Measurements from ENCODE around the gene CIC.
A peak's percentile ranks its signal among the peaks of the same experiment; 100 is the strongest.

Gene CIC

GRCh38 chr19:42268704-42269477 is at the start of gene CIC:
CIC (plus strand) TSS chr19:42269252; CDS start chr19:42271784, 2,532 bp downstream.
- DNase-seq: peak; percentile 95 to 99 (median 98)

DNA sequence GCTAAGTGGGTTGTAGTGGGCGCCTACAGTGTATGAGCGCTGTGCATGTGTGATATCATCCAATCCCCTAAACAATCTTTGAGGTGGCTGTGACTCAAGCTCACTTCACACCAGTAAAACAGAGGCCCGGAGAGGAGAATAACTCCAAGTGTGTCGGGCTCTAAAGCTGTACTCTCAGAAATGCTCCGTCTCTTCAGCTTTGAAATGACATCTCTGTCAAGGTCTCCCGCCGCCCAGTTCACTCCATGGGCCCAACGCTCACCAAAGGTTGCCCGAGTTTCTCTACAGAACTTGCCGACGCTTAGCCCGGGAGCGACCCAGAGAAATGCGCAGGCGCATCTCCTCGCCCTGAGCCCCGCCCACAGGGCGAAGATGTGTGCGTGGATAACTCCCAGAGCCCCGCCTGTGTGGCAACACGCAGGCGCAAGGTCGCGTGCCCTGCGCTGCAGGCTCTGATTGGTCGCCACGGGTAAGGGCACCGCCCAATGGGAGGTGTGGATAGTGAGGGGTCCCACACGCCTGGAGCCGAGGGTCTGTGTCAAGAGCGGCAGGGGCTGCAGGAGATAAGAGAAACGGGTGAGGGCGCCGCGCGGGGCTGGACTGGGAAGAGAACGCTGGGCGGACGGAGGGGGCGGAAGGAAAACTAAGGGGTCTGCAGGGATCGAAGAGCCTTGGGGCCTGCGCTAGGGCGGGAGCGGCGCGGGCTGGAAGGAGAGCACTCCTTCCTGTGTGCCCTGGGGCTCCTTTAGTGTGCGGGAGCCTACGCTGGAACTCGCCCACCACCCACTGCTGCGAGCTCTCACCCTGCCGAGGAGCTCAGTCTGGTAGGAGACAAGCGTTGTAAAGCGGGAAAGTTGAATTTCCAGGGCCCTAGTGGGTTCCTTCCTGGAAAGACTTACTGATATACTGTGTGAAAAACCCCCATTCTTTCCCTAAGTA is 49.0 kb upstream of the CIC start, which contains the start of gene ZNF526:
Gene ZNF526, plus strand, starts transcription at position 501 of the 939 bp plus-strand sequence. CDS start 4,092 bp downstream, outside the sequence.
- DNase-seq: peak; percentile 81 to 96 (median 88)

DNA sequence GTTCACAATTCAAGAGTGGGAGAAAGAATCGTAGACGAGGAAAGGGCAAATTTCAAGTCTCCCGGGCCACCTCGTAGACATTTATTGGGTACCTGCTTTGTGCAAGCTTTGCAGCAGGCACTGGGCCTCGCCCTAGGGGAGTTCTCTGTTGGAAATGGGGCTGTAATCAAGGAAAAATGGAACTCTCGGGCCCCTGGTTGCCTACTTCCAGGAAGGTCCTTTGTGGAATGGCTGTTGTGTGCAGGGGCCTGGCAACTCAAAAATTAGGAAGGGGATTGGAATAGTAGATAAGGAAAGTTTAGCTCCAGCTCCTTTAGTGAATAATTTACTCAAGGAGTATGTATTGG is 48.3 kb upstream of the CIC start:
- DNase-seq: no peak

DNA sequence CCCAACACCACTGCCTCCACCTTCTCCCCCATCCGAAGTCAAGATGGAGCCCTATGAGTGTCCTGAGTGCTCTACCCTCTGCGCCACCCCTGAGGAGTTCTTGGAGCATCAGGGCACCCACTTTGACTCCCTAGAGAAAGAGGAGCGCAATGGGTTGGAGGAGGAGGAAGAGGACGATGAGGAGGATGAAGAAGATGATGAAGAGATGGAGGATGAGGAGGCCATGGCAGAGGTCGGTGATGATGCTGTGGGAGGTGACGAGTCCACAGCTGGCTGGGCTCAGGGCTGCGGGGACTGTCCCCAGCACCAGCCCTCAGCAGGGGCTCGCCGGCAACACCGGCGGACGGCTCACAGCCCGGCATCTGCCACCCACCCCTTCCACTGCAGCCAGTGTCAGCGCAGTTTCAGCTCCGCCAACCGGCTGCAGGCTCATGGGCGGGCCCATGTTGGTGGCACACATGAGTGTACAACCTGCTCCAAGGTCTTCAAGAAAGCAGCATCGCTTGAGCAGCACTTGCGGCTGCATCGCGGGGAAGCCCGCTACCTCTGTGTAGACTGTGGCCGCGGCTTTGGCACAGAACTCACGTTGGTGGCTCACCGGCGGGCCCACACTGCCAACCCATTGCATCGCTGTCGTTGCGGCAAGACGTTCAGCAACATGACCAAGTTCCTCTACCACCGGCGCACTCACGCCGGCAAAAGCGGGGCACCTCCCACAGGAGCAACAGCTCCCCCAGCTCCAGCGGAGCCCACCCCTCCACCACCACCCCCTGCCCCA is 43.9 kb upstream of the CIC start:
- no peak for DNase-seq

DNA sequence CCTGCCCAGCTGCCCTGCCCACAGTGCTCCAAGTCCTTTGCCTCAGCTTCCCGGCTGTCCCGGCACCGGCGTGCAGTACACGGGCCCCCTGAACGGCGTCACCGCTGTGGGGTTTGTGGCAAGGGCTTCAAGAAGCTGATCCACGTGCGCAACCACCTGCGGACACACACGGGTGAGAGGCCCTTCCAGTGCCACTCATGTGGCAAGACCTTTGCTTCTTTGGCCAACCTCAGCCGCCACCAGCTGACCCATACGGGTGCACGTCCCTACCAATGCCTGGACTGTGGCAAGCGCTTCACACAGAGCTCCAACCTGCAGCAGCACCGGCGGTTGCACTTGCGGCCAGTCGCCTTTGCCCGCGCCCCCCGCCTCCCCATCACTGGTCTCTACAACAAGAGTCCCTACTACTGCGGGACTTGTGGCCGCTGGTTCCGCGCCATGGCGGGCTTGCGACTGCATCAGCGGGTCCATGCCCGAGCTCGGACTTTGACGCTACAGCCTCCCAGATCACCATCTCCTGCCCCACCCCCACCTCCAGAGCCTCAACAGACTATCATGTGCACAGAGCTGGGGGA is 43.2 kb upstream of the CIC start:
- DNase-seq: no peak

- DNase-seq: no peak
Observed at GRCh38 chr19:42226886-42227285, 42.2 kb upstream of the CIC start.

GRCh38 chr19:42228641-42229040 is 40.4 kb upstream of the CIC start:
- no peak for DNase-seq

DNA sequence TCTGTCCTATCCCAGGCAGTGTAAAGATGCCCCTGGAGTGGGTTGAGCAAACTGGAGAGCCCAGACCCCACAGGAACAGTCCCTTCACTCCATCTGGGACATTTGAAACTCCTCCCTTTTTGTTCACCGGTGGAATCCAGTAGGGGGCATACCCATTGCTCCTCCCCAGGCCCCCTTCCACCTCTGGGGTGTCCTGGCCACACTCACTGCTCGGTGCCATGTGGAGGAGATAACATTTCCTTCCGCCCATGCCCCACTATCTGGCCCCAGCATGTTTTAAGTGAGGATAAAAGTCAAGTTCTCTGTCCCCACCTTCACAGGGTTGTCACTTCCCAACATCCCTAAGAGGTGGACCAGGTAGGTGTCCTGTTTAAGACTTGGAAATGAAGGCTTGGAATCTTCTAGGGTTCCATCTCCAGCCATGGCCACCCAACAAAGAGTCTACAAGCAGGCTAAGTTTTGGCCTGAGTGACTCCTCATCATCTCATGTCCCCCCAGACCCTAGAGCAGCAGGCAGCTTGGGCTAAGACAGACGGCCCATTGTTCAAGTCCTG is 39.7 kb upstream of the CIC start:
- no peak for DNase-seq

DNA sequence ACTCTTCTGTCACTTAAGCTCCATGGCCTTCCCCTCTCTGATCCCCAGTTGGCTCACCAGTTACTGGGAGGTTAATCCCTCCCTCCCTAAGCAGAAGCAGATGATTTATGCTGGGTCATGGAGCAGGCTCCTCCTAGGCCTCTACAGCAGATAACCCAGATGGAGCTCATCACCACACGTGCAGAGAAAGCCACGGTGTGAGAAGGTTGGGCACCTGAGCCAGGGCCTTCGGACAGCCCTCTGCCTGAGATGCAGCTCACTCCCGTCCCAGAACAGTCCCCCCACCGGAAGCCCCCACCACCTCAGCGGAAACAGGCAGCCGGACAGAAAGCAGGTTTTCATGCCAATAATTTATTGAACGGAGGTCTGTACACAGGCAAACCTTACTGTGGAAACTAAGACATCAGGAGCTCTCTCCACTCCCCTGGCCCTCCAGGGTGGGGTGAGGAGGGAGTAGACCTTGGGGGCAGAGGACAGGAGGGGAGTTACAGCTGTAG is 39.1 kb upstream of the CIC start:
- no peak for DNase-seq

DNA sequence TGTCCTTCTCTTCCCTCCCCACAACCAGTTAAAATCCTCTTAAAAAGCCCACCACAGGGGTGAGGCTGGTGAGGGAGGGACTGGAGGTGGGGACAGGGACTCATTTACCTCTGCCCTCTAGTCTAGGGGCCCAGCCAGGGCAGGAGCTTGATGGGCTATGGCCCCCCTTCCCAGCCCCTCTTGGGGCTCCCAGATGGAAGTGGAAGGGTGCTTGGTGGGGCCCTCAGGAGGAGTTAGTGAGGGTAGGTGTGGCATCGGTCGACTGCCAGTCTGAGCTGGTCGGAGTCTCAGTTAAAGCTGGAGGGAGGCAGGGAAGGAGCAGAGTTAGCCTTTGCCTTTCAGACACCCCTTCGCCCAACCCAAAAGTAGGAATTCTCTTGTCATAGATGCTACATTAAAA is 38.5 kb upstream of the CIC start:
- DNase-seq: no peak

DNA sequence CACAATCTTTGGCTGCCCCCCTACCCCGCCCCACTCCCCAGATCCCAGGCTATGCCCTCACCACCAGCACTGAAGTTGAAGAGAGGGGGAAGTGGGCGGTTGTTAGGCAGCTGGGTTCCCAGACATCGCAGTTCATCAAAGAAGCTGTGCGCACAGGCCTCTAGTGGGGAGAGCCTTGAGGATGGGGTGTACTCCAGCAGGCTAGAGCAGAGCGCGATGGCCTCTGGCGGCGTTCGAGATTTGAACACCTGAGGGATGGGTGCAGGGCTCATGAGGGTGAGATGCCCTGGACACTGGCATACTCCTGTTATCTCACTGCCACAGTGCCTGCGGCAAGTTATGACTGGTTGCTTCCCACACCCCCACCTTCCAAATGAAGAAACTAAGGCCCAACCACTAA is 36.6 kb upstream of the CIC start:
- DNase-seq: no peak

- no peak for DNase-seq
Observed at GRCh38 chr19:42233106-42233505, 35.9 kb upstream of the CIC start.

- no peak for DNase-seq
Observed at GRCh38 chr19:42233678-42234292, 35.3 kb upstream of the CIC start.

GRCh38 chr19:42234364-42234763 is 34.7 kb upstream of the CIC start:
- no peak for DNase-seq

GRCh38 chr19:42235181-42235580 is 33.9 kb upstream of the CIC start:
- DNase-seq: no peak

GRCh38 chr19:42239544-42240220 is 29.4 kb upstream of the CIC start:
- DNase-seq: no peak

DNA sequence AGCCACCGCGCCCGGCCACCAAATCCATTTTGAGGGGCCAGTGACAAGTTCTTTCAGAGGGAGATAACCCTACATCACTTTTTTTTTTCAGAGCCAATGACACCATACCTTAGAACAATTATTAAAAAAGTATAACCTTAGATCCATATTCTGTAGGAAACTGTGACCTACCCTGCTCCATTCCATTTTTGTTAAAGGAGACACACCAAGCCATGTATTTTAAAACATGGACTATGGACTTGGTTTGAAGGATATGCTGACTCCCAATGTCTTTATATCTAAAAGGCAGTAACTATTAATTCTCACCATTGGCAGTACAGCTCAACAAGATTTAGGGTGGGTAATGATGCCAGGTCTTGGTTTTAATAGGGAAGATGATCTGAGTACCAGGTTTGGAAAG is 27.8 kb upstream of the CIC start:
- DNase-seq: no peak

DNA sequence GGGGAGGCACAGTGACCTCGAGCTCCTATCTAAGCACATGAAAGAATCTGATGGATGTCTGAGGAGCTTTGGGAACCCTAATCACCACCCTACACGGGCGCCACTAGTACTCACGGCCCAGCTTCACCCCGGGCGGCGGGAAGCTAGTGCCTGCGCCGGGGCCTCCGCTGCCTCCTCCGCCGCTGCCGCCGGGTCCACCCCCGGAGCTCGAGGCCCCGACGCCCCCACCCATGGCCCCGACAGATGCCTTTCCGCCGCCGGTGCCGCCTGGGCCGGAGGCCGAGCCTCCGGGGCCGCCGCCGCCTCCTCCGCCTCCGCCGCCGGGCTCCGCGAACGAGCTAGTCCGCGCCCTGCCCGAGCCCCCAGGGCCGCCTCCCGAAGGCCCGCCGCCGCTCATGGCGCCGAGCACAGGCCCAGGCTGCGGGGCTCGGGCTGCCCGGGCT is 27.0 kb upstream of the CIC start:
- DNase-seq: peak in 1 of 4 experiments; percentile 47

DNA sequence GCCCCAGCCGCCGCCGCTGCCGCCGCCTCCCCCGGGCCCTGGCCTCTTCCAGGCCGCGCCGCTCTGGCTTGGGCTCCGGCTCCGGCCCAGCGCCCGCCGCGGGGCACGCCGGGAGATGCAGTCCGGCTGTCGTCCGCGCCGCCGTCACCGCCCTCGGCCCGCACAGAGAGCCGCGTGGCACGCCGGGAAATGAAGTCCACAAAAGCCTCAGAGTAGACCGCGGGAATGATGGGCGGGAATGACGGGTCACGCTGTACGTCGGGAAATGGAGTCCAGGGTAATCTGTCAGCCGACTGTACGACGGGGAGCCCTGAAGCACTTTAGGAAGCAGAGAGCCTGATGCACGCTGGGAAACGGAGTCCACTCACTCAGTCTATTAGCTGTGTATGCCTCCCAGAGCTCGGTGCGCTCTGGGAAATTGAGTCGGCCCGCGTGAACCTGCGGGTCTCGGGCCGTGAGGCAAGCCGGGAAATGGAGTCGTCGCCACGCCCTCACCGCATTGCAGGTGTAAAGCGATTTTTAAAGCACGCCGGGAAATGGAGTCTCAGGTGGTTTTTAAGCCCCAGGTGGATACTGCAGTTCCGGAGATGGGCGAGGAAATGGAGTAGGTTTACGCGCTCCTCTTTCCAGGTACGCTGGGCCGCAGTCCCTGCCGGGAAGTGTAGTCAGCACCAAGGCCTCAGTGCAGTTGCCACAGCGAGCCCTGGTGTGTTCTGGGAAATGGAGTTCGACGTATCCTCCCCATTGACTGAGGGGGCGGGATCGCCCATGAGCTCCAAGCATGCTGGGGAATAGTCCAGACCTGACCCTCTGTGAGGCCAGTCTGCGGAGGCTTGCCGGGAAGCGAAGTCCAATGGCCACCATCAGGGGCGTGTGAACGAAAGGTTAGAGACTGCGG is 26.3 kb upstream of the CIC start, which contains the start of gene GSK3A:
Gene GSK3A, minus strand, starts transcription at position 91 of the 898 bp plus-strand sequence. CDS start 137 bp downstream, outside the sequence.
- peak; percentile 91 to 97 (median 94) for DNase-seq
